GM20000 (cell line): Measurements from ENCODE around the gene PSG6.
"Not testable (repeated sequence)": the region's sequence is repeated elsewhere in the genome, so short reads cannot be mapped to it uniquely, and the experiment has no call there.

ENCODE experiments used
- DNase-seq: peaks from one replicate; pipeline ENCODE4 v3.0.0; 2012; ENCODE audit warnings: low spot score
- TF ChIP-seq, protein P1 (sequence below): IDR thresholded peaks from 2 replicates; pipeline ENCODE4 v1.5.1; 2012; ENCODE audit warnings: mild to moderate bottlenecking, control low read depth; ENCODE audit errors: extremely low read depth, missing control alignments

The PSG6 gene

DNA sequence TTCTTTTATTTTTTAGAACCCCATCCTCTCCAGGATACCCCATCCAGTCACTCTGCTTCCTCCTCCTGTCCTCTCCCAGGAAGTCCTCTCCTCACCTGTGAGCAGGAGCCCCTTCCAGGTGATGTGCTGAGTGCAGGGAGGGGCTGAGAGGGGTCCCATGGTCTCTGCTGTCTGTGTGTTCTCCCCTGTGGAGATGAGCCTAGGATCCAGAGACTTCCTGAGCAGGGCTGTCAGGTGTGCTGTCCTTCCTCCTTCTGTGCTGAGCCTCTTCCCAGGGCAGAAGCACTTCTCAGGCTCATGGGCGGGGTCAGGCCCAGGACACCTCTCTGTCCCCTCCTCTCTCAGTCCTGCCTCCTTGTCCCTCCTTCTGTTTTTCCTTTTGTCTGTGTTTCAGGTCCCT is at the start of gene PSG6:
TSS of gene PSG6 (minus strand) at position 261 of the 400 bp plus-strand sequence. CDS start at position 159, 102 bp downstream.
- DNase-seq: not testable (repeated sequence)

DNA sequence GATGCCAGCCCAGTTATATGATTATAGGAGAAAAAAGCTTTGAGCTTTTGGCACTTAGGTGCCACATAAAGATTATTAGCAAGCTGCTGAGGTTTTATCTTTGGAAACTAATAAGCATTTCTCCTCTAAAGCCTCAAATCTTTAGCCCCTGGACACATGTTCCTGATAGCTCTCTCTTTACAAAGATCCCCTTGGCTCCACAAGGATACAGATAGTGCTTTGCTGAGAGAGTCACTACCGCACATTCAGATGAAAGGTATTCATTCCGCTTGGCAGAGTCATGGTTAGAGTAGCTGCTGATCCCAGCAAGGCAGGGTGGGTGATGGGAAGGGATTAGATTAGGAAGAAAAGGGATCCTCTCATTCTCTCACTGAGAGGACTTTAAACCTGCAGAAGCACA is 47.5 kb upstream of the PSG6 start:
- TF ChIP-seq, protein P1, sequence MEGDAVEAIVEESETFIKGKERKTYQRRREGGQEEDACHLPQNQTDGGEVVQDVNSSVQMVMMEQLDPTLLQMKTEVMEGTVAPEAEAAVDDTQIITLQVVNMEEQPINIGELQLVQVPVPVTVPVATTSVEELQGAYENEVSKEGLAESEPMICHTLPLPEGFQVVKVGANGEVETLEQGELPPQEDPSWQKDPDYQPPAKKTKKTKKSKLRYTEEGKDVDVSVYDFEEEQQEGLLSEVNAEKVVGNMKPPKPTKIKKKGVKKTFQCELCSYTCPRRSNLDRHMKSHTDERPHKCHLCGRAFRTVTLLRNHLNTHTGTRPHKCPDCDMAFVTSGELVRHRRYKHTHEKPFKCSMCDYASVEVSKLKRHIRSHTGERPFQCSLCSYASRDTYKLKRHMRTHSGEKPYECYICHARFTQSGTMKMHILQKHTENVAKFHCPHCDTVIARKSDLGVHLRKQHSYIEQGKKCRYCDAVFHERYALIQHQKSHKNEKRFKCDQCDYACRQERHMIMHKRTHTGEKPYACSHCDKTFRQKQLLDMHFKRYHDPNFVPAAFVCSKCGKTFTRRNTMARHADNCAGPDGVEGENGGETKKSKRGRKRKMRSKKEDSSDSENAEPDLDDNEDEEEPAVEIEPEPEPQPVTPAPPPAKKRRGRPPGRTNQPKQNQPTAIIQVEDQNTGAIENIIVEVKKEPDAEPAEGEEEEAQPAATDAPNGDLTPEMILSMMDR: no peak
- DNase-seq: no peak

DNA sequence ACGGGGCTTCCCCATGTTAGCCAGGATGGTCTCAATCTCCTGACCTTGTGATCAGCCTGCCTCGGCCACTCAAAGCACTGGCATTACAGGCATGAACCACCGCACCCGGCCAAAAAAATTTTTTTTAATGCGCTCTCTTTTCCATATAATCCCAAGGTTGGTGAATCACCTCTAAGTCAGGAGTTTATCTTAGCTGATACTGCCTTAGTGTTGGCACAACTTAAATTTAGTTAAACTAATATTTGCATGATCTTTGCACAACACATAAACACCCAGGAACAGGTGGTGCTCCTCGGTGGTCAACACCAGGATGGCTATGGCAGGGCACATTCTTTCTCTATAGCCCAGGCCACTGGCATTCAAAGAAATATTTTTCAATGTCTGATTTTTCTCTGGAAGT is 43.4 kb upstream of the PSG6 start:
- no peak for DNase-seq
- TF ChIP-seq, protein P1: no peak

DNA sequence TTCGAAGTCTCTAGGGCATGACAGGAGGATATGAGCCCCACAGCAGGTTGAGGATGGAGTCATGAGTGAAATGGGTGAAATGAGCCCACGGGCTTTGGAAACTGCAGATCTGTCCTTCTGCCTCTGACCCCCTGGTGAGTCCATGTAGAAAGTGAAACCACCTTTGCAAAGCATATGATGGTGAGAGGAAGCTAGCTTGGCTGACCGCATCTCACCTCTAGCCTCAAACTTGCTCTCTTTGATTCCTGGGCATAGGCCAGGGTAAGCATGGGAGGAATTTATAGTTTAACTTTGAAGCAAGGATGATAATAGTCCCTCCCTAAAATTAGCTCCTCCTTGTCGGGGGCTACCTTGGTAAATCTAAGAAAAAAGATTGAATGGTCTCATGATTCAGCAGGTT is 34.4 kb upstream of the PSG6 start:
- DNase-seq: not testable (repeated sequence)

DNA sequence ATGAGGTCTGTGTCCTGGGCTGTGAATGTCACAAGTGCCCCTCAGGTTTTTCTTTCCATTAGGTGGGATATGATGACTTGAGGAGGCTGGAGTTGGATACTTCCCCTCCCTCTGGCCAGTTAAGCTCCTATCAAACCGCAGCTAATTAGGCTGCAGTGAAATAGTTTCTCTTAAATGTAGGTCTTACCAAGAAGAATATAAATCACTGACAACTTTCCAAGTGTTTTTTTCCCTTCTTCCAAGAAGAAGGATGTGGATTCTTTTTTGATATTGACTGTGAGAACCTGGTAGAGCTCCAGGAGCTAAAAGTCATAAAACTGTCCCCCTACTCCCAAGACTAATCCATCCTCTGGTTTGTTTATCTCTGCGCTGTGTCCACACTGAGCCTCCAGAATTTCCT is 33.8 kb upstream of the PSG6 start:
- DNase-seq: not testable (repeated sequence)

DNA sequence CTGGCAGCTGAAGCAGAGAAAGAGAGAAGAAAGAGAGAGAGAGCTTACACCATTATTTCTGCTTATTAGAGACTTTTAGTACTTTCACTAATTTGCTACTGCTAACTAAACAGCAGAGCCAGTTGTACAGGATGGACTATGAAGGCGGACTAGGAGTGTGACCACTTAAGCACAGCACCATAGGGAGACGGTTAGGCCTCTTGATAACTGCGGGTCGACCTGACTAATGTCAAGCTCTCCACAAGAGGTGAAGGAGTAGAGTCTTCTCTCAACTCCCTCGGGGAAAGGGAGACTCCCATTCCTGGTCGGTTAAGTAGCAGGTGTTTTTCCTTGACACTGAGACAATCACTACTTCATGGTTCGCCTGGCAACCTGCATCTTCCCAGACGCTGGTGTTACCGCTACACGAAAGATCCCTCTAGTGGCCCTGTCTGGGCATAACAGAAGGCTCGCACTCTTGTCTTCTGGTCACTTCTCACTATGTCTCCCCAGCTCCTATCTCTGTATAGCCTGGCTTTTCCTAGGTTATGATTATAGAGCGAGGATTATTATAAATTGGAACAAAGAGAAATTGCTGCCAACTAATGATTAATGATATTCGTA is 24.6 kb upstream of the PSG6 start:
- TF ChIP-seq, protein P1: no peak
- no peak for DNase-seq

DNA sequence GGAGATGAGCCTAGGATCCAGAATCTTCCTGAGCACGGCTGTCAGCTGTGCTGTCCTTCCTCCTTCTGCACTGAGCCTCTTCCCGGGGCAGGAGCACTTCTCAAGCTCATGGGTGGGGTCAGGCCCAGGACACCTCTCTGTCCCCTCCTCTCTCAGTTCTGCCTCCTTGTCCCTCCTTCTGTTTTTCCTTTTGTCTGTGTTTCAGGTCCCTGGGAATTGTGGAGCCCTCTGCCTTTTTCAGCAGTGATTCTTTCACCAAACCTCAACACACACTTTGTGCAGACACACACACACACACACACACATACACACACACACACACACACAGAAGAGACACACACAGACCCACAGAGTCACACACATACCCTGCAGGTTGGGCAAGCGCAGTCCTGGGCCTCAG is 19.4 kb upstream of the PSG6 start, which contains the start of gene PSG7:
TSS of gene PSG7 (minus strand) at position 101 of the 400 bp plus-strand sequence. CDS start 131 bp downstream, outside the sequence.
- DNase-seq: not testable (repeated sequence)

DNA sequence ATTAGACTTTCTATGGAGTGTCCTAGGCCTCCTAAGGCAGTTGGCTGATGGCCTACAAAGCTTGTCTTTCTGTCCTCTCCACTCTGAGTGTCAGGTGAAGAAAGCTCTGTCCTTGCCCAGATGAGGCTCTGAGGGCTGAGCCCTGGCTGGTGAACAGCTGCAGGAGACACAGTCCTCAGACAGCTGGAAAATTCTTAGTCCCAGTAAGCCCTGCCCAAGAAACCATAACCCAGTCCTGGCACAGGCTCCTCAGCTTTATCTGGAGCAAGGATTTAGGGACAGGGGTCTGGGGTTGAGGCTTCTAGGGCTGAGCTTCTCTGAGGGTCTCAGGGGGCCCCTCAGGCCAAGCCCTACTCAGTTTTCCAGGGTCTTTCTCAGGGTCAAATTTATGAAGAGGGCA is 17.0 kb upstream of the PSG6 start:
- DNase-seq: not testable (repeated sequence)

DNA sequence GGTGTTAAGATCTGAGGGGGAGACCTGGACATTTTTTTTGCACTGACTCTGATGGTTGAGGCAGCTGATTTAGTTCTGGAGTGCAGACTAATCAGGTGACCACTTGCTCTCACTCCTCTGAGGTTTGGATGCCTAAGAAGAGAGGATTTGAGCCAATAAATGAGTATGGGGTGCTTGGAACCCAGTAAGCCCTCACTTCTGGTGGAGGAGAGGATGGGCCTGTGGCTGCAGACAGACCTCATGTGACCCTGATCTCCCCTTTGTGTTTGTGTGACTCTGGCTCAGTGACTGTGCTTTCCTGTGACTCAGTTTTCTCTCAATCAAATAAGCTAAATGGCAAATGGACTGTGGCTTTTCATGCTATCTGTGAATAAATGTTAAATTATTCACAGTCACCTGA is 16.5 kb upstream of the PSG6 start:
- not testable (repeated sequence) for DNase-seq

DNA sequence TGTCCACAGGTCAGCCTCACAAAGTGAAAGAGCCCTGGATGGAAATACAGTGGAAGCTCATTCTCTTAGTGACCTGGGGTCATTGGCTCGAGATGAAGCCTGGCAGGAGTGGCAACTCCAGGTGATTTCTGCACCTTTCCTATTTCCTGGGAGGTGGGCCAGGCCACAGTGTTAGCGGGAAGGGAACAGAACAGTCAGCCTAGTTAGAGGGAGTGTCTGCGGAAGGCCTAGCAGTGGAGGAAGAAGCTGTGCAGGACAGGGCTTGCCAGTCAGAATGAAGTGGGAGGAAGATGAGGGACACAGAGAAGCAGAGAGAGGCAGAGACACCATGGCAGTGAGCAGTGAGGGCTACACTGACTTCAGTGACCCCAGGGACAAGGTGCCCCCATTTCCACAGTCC is 15.7 kb upstream of the PSG6 start:
- DNase-seq: not testable (repeated sequence)

DNA sequence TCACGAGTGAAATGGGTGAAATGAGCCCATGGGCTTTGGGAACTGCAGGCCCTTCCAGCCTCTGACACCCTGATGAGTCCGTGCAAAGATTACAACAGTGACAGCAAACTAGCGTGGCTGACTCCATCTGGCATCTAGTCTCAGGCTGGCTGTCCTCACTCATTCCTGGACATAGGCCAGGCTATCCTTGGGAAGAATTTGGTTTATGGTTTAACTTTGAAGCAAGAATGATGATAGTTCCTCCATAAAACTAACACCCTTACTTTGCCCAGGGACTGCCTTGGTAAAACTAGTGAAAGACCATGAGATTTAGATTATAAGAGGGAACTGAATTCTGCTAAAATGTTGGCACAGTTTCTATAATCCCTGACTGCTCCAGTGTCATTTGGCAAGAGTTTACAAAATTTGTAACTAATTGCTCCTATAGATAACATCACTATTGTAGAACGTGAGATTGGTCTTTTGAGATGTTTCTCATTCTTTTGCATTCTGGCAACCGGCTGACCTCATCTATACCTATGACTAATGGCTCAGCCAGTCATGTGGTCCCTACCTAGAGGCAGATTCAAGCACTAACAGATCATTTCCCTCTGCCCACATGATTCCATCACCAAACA is 14.9 kb upstream of the PSG6 start:
- not testable (repeated sequence) for DNase-seq

DNA sequence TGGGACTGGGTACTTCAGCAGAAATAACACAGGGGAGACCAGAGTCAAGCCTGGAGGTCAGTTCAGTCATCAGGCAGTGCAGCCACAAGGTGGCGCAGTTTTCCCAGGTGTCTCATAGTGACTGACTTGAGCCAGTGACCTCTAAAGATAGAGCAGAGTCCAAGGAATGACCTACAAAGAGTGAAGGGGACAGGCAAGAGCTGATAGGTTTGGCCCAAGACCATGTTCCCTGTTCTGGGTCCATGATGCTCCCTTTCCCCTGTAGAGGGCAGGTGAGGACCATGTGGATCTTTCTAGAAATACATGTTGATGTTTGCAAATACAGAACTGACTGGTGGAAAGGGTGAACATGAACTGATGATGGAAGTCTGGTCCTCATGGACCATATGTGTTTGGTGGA is 12.5 kb upstream of the PSG6 start:
- not testable (repeated sequence) for DNase-seq

DNA sequence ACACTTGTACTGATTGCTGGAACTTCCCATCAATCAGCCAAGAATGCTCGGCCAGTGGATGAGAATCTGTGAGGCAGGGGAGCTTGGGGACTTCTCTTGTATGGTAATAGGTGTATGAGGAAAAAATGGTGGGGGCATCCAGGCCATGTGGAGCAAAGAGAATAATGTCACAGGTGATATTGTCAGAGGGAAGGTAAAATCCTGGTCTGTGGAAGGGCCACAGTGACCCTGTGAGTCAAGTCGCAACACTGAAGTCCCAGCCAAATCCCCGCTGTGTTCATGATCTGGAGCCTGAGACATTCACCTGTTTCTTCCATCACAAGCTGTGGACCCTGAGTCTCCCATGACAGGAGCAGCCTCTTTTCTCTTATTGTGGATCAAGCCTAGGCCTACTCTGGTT is 11.2 kb upstream of the PSG6 start:
- TF ChIP-seq, protein P1: no peak
- DNase-seq: no peak
